Measurements from ENCODE around the gene P2RY14.

Gene P2RY14

DNA sequence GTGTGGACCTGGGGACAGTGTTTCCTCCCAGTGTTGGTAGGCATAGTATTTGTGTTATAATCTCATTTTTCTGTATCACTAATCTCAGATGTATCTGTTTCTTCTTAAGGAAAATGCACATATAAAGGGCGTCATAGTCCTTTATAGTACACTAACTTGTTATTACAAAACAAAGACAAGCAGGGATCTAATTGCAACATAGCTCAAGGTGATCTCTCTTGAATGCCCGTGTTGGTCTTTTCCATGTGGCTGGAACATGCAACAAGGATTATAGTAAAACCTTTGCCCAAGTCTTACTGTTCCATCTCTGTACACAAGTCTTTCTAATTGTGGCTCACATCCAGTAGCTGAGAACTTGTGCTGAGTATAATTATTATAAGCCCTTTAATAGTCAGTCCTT, 41.8 kb upstream of the P2RY14 start:
- H2AK5ac ChIP-seq (ENCODE audit: low read depth, low read length): no peak overlapping the region
- no peaks in the 10 kb centered on the region for H3K4me1 ChIP-seq (ENCODE audit: control insufficient read depth in 2 of 2, insufficient read depth in 1 of 2, low read depth in 1 of 2, low read length in 2 of 2)
- no peak overlapping the region for H3K4me3 ChIP-seq (ENCODE audit: low read length in 2 of 2)
- H4K91ac ChIP-seq (ENCODE audit: low read depth, low read length, poor library complexity): no peak overlapping the region
- H2BK120ac ChIP-seq (ENCODE audit: low read depth, low read length): no peak overlapping the region
- no peak overlapping the region for H3K9ac ChIP-seq (ENCODE audit: low read depth, low read length, poor library complexity)
- H2BK12ac ChIP-seq (ENCODE audit: low read length): no peak overlapping the region
- H3K36me3 ChIP-seq (replicated peaks in 1 of 2; ENCODE audit: control insufficient read depth in 2 of 2, insufficient read depth in 2 of 2, low read length in 2 of 2): no peaks in the 10 kb centered on the region
- no peak overlapping the region for H4K8ac ChIP-seq (ENCODE audit: low read depth, low read length)
- H3K27me3 ChIP-seq (ENCODE audit: control insufficient read depth in 3 of 3, insufficient read depth in 3 of 3, low read depth in 1 of 3, low read length in 3 of 3): no peaks in the 10 kb centered on the region
- no peak overlapping the region for H3K4me2 ChIP-seq (ENCODE audit: insufficient read depth, low read length, poor library complexity, severe bottlenecking)
- no peak overlapping the region for H3K27ac ChIP-seq (replicated peaks; ENCODE audit: low read length)
- no CpG with 5 or more reads among the region's 2 CpGs for WGBS, 2 donors (ENCODE audit: extremely low coverage in 2 of 2, insufficient read length in 2 of 2, insufficient replicate concordance in 1 of 2)
- H3K9me3 ChIP-seq (replicated peaks in 1 of 2; ENCODE audit: control insufficient read depth in 2 of 2, insufficient read depth in 1 of 2, low read depth in 1 of 2, low read length in 2 of 2): no peaks in the 10 kb centered on the region
- H2BK5ac ChIP-seq (ENCODE audit: low read length): no peak overlapping the region
- no peak for DNase-seq (ENCODE audit: low spot score)
- no peak overlapping the region for H3K18ac ChIP-seq (ENCODE audit: low read length)
- no peak overlapping the region for H3K14ac ChIP-seq (ENCODE audit: low read length)
- H2BK15ac ChIP-seq (ENCODE audit: low read length): no peak overlapping the region
- no peak overlapping the region for H3K23ac ChIP-seq (ENCODE audit: low read depth, low read length, poor library complexity)
- H3K4ac ChIP-seq (ENCODE audit: low read length): no peak overlapping the region
- no peak overlapping the region for H2AFZ ChIP-seq (ENCODE audit: low read length)
- H3K79me1 ChIP-seq (ENCODE audit: low read depth, low read length): no peaks in the 10 kb centered on the region

DNA sequence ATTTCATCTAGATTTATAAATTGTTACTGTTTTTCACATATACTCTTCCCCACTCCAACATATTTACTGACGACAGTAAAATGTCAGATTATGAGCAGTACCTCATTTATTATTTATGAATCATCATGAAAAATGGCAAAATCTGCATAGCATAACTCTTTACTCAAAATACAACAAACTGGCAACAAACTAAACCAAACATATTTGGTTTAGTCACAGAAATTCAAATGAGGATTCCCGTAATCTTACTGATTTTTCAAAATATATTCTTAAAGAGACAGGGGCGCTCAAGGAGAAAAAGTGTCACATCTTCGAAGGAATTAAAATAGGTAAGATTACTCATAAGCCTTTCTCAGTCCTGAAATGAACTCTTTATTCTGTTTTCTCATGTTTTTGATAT, 41.3 kb upstream of the P2RY14 start:
- no peak overlapping the region for H2AK5ac ChIP-seq (ENCODE audit: low read depth, low read length)
- no CpG with 5 or more reads among the region's 4 CpGs for WGBS, 2 donors (ENCODE audit: extremely low coverage in 2 of 2, insufficient read length in 2 of 2, insufficient replicate concordance in 1 of 2)
- H2BK15ac ChIP-seq (ENCODE audit: low read length): no peak overlapping the region
- no peak overlapping the region for H3K18ac ChIP-seq (ENCODE audit: low read length)
- no peak overlapping the region for H2BK5ac ChIP-seq (ENCODE audit: low read length)
- H3K4me2 ChIP-seq (ENCODE audit: insufficient read depth, low read length, poor library complexity, severe bottlenecking): no peak overlapping the region
- no peak overlapping the region for H4K91ac ChIP-seq (ENCODE audit: low read depth, low read length, poor library complexity)
- no peak overlapping the region for H2BK12ac ChIP-seq (ENCODE audit: low read length)
- H3K79me1 ChIP-seq (ENCODE audit: low read depth, low read length): no peaks in the 10 kb centered on the region
- no peak overlapping the region for H3K9ac ChIP-seq (ENCODE audit: low read depth, low read length, poor library complexity)
- DNase-seq (ENCODE audit: low spot score): no peak
- no peak overlapping the region for H4K8ac ChIP-seq (ENCODE audit: low read depth, low read length)
- H2BK120ac ChIP-seq (ENCODE audit: low read depth, low read length): no peak overlapping the region
- H3K4me1 ChIP-seq (ENCODE audit: control insufficient read depth in 2 of 2, insufficient read depth in 1 of 2, low read depth in 1 of 2, low read length in 2 of 2): no peaks in the 10 kb centered on the region
- H3K14ac ChIP-seq (ENCODE audit: low read length): no peak overlapping the region
- H3K23ac ChIP-seq (ENCODE audit: low read depth, low read length, poor library complexity): no peak overlapping the region
- no peaks in the 10 kb centered on the region for H3K9me3 ChIP-seq (replicated peaks in 1 of 2; ENCODE audit: control insufficient read depth in 2 of 2, insufficient read depth in 1 of 2, low read depth in 1 of 2, low read length in 2 of 2)
- no peaks in the 10 kb centered on the region for H3K36me3 ChIP-seq (replicated peaks in 1 of 2; ENCODE audit: control insufficient read depth in 2 of 2, insufficient read depth in 2 of 2, low read length in 2 of 2)
- H3K4ac ChIP-seq (ENCODE audit: low read length): no peak overlapping the region
- H2AFZ ChIP-seq (ENCODE audit: low read length): no peak overlapping the region
- H3K4me3 ChIP-seq (ENCODE audit: low read length in 2 of 2): no peak overlapping the region
- no peak overlapping the region for H3K27ac ChIP-seq (replicated peaks; ENCODE audit: low read length)
- no peaks in the 10 kb centered on the region for H3K27me3 ChIP-seq (ENCODE audit: control insufficient read depth in 3 of 3, insufficient read depth in 3 of 3, low read depth in 1 of 3, low read length in 3 of 3)

DNA sequence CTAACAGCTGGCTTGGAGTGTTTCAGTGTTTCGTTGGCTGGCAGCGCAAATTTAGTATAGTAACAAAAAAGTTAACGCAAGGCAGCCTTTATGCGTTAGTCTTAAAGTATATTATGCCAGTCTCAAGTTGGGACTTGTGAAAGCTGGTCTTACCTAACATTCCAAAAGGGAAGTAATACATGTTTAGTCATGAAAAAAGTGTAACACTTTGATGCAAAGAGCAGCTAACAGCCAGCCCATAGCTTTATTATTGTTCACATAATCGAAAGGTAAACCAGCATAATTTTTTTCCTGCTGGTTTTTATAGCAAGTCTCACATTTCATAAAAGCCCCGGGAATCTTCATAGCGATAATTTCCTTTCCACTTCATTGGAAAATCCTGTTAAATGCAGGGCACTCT, 40.6 kb upstream of the P2RY14 start:
- H3K4me3 ChIP-seq (ENCODE audit: low read length in 2 of 2): no peak overlapping the region
- no peaks in the 10 kb centered on the region for H3K36me3 ChIP-seq (replicated peaks in 1 of 2; ENCODE audit: control insufficient read depth in 2 of 2, insufficient read depth in 2 of 2, low read length in 2 of 2)
- no peak overlapping the region for H2AFZ ChIP-seq (ENCODE audit: low read length)
- H2BK15ac ChIP-seq (ENCODE audit: low read length): no peak overlapping the region
- H3K14ac ChIP-seq (ENCODE audit: low read length): no peak overlapping the region
- no peak overlapping the region for H3K18ac ChIP-seq (ENCODE audit: low read length)
- no peaks in the 10 kb centered on the region for H3K4me1 ChIP-seq (ENCODE audit: control insufficient read depth in 2 of 2, insufficient read depth in 1 of 2, low read depth in 1 of 2, low read length in 2 of 2)
- H3K23ac ChIP-seq (ENCODE audit: low read depth, low read length, poor library complexity): no peak overlapping the region
- H3K4ac ChIP-seq (ENCODE audit: low read length): no peak overlapping the region
- H4K8ac ChIP-seq (ENCODE audit: low read depth, low read length): no peak overlapping the region
- no peak overlapping the region for H3K27ac ChIP-seq (replicated peaks; ENCODE audit: low read length)
- H3K9me3 ChIP-seq (replicated peaks in 1 of 2; ENCODE audit: control insufficient read depth in 2 of 2, insufficient read depth in 1 of 2, low read depth in 1 of 2, low read length in 2 of 2): no peaks in the 10 kb centered on the region
- H2BK5ac ChIP-seq (ENCODE audit: low read length): no peak overlapping the region
- no peak for DNase-seq (ENCODE audit: low spot score)
- no peak overlapping the region for H3K4me2 ChIP-seq (ENCODE audit: insufficient read depth, low read length, poor library complexity, severe bottlenecking)
- WGBS, 2 donors (ENCODE audit: extremely low coverage in 2 of 2, insufficient read length in 2 of 2, insufficient replicate concordance in 1 of 2): no CpG with 5 or more reads among the region's 7 CpGs
- no peaks in the 10 kb centered on the region for H3K27me3 ChIP-seq (ENCODE audit: control insufficient read depth in 3 of 3, insufficient read depth in 3 of 3, low read depth in 1 of 3, low read length in 3 of 3)
- H4K91ac ChIP-seq (ENCODE audit: low read depth, low read length, poor library complexity): no peak overlapping the region
- no peak overlapping the region for H2AK5ac ChIP-seq (ENCODE audit: low read depth, low read length)
- H3K9ac ChIP-seq (ENCODE audit: low read depth, low read length, poor library complexity): no peak overlapping the region
- no peak overlapping the region for H2BK120ac ChIP-seq (ENCODE audit: low read depth, low read length)
- no peaks in the 10 kb centered on the region for H3K79me1 ChIP-seq (ENCODE audit: low read depth, low read length)
- H2BK12ac ChIP-seq (ENCODE audit: low read length): no peak overlapping the region

DNA sequence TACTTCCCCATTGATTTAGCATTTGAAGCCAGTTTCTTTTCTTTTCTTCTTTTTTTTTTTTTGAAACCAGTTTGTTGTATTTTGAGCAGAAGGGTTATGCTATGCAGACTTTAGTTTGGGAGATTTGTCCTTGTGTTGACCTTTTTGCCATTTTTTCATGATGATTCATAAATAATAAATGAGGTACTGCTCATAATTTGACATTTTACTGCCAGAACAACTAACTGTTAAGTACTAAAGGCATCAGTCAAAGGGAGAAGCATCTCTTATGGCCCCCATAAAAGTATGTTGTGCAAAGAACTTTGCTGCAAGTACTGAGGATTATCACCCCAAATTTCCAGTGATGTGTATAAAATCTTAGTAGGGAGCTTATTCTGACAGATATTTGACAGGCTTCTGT, 40.0 kb upstream of the P2RY14 start:
- Histone ChIP-seq H3K36me3 (replicated peaks in 1 of 2; ENCODE audit: control insufficient read depth in 2 of 2, insufficient read depth in 2 of 2, low read length in 2 of 2) (no peaks in the 10 kb centered on the region), H3K18ac (ENCODE audit: low read length) (no peak overlapping the region), H2BK12ac (ENCODE audit: low read length) (no peak overlapping the region), H3K9me3 (replicated peaks in 1 of 2; ENCODE audit: control insufficient read depth in 2 of 2, insufficient read depth in 1 of 2, low read depth in 1 of 2, low read length in 2 of 2) (no peaks in the 10 kb centered on the region), H4K91ac (ENCODE audit: low read depth, low read length, poor library complexity) (no peak overlapping the region), H3K27me3 (ENCODE audit: control insufficient read depth in 3 of 3, insufficient read depth in 3 of 3, low read depth in 1 of 3, low read length in 3 of 3) (no peaks in the 10 kb centered on the region), H3K79me1 (ENCODE audit: low read depth, low read length) (no peaks in the 10 kb centered on the region), H2BK5ac (ENCODE audit: low read length) (no peak overlapping the region), H2BK120ac (ENCODE audit: low read depth, low read length) (no peak overlapping the region), H3K27ac (replicated peaks; ENCODE audit: low read length) (no peak overlapping the region), H3K4me1 (ENCODE audit: control insufficient read depth in 2 of 2, insufficient read depth in 1 of 2, low read depth in 1 of 2, low read length in 2 of 2) (no peaks in the 10 kb centered on the region), H3K4ac (ENCODE audit: low read length) (no peak overlapping the region), H3K14ac (ENCODE audit: low read length) (no peak overlapping the region), H3K9ac (ENCODE audit: low read depth, low read length, poor library complexity) (no peak overlapping the region), H3K23ac (ENCODE audit: low read depth, low read length, poor library complexity) (no peak overlapping the region), H2AK5ac (ENCODE audit: low read depth, low read length) (no peak overlapping the region), H2BK15ac (ENCODE audit: low read length) (no peak overlapping the region), H3K4me2 (ENCODE audit: insufficient read depth, low read length, poor library complexity, severe bottlenecking) (no peak overlapping the region), H2AFZ (ENCODE audit: low read length) (no peak overlapping the region), H3K4me3 (ENCODE audit: low read length in 2 of 2) (no peak overlapping the region), H4K8ac (ENCODE audit: low read depth, low read length) (no peak overlapping the region)
- DNase-seq (ENCODE audit: low spot score): no peak

All from neuronal stem cell (in vitro differentiated cells).